Gastroesophageal sphincter (tissue), 4 donors: ENCODE results near the gene LRIG1. TPM values are rescaled to one million over a fixed set of nuclear protein-coding genes. Genes with fewer than 3 reads are reported as not detected.

ENCODE experiments used
- ATAC-seq: fragments of 150-250 bp; one replicate; pipeline ENCODE4 v1.9.1; 2016; ENCODE audit warnings: mild to moderate bottlenecking, moderate library complexity
- H3K27ac ChIP-seq, 4 donors: fragments of 200-600 bp; sonication (generic) in 3 of 4; 1 replicate in 3 of 4; 2 replicates in 1 of 4; pipeline ENCODE4 v1.5.1; 2016 to 2019
- H3K27me3 ChIP-seq: fragments of 200-600 bp; sonication (generic); one replicate; pipeline ENCODE4 v1.5.1; 2019
- H3K36me3 ChIP-seq, 2 donors: fragments of 200-600 bp; sonication (generic); one replicate each; pipeline ENCODE4 v1.5.1; 2019; ENCODE audit warnings: control low read depth in 1 of 2
- H3K4me1 ChIP-seq, 3 donors: fragments of 200-600 bp; sonication (generic); 1 replicate in 2 of 3; 2 replicates in 1 of 3; pipeline ENCODE4 v1.5.1; 2016 to 2019; ENCODE audit warnings: control low read depth in 2 of 3
- H3K4me3 ChIP-seq, 2 donors: fragments of 200-600 bp; sonication (generic); one replicate each; pipeline ENCODE4 v1.5.1; 2019; ENCODE audit warnings: mild to moderate bottlenecking in 1 of 2, moderate library complexity in 1 of 2
- H3K9me3 ChIP-seq, 3 donors: fragments of 200-600 bp; sonication (generic); one replicate each; pipeline ENCODE4 v1.5.1; 2017 to 2019; ENCODE audit warnings: control low read depth in 2 of 3
- CTCF ChIP-seq, 4 experiments: fragments of 200-600 bp in 2 of 4; fragments of 450-650 bp in 2 of 4; sonication (generic) in 1 of 4; IDR thresholded peaks; one replicate each; pipeline ENCODE4 v1.5.1; 2017 to 2019; ENCODE audit warnings: antibody characterized with exemption in 4 of 4, mild to moderate bottlenecking in 2 of 4, moderate library complexity in 2 of 4
- EP300 ChIP-seq: sonication (generic); formaldehyde crosslinking; IDR thresholded peaks from one replicate; pipeline ENCODE4 v1.6.1; 2017; ENCODE audit warnings: antibody characterized with exemption, mild to moderate bottlenecking
- POLR2A ChIP-seq, 2 donors: fragments of 450-650 bp; IDR thresholded peaks; one replicate each; pipeline ENCODE4 v1.6.1; 2017; ENCODE audit warnings: antibody characterized with exemption in 2 of 2, mild to moderate bottlenecking in 2 of 2, moderate library complexity in 1 of 2
- POLR2AphosphoS5 ChIP-seq: sonication (generic); formaldehyde crosslinking; IDR thresholded peaks from one replicate; pipeline ENCODE4 v1.6.1; 2017; ENCODE audit warnings: antibody characterized with exemption
- WGBS, 2 donors: methylation state at CpG; one replicate each; pipeline ENCODE4 v1.1.5; 2018; ENCODE audit warnings: low coverage in 1 of 2; 5-methylcytosine and 5-hydroxymethylcytosine counted together
- total RNA-seq, 4 donors: library from RNA; depleted of rRNA; stranded (reverse); fragments of >200 nt; gene quantifications; one replicate each; pipeline ENCODE4 v1.1.0, GENCODE V29; 2016

Gene LRIG1
- total RNA-seq, 4 donors from 2014 or later, result 104 to 217 (median 157) TPM

GRCh38 chr3:66520724-66521123 lies 19.9 kb upstream of the LRIG1 start:
- Histone ChIP-seq H3K27ac (no peak overlapping the region), H3K36me3 (no peaks in the 10 kb centered on the region), H3K27me3 (no peaks in the 10 kb centered on the region), H3K4me1 (no peaks in the 10 kb centered on the region), H3K9me3 (no peaks in the 10 kb centered on the region), H3K4me3 (no peak overlapping the region)
- no peak for ATAC-seq
- WGBS, 2 donors, result 76 to 100% methylated on average over 2 of the region's 2 CpGs
- no peak for TF ChIP-seq POLR2AphosphoS5
- no peak for TF ChIP-seq CTCF (IDR thresholded peaks at IDR 0.05)
- TF ChIP-seq EP300, result no peak
- no peak for TF ChIP-seq POLR2A (IDR thresholded peaks at IDR 0.05)

GRCh38 chr3:66518644-66519043 lies 17.8 kb upstream of the LRIG1 start:
- TF ChIP-seq CTCF (IDR thresholded peaks at IDR 0.05) (no peak), POLR2A (IDR thresholded peaks at IDR 0.05) (no peak), POLR2AphosphoS5 (no peak)
- H3K36me3 ChIP-seq, result no peaks in the 10 kb centered on the region
- no peaks in the 10 kb centered on the region for H3K27me3 ChIP-seq
- H3K4me3 ChIP-seq, result no peak overlapping the region
- 46% methylated on average over 2 of the region's 4 CpGs; no CpG with 5 or more reads in 1 of the 2 donors for WGBS, 2 donors
- no peak overlapping the region for H3K27ac ChIP-seq
- H3K9me3 ChIP-seq, result no peaks in the 10 kb centered on the region
- no peak for ATAC-seq
- H3K4me1 ChIP-seq, result no peaks in the 10 kb centered on the region

GRCh38 chr3:66518126-66518525 lies 17.3 kb upstream of the LRIG1 start:
- Histone ChIP-seq H3K27ac (no peak overlapping the region), H3K36me3 (no peaks in the 10 kb centered on the region), H3K4me3 (no peak overlapping the region), H3K27me3 (no peaks in the 10 kb centered on the region), H3K9me3 (no peaks in the 10 kb centered on the region), H3K4me1 (no peaks in the 10 kb centered on the region)
- TF ChIP-seq POLR2A (IDR thresholded peaks at IDR 0.05) (no peak), EP300 (no peak), CTCF (IDR thresholded peaks at IDR 0.05) (no peak), POLR2AphosphoS5 (no peak)
- ATAC-seq, result no peak
- WGBS, 2 donors, result 68 to 79% methylated on average over 2 of the region's 2 CpGs

- Histone ChIP-seq H3K4me1 (no peaks in the 10 kb centered on the region), H3K9me3 (no peaks in the 10 kb centered on the region), H3K27me3 (no peaks in the 10 kb centered on the region), H3K4me3 (no peak overlapping the region), H3K27ac (no peak overlapping the region), H3K36me3 (no peaks in the 10 kb centered on the region)
- 59 to 66% methylated on average over 2 of the region's 2 CpGs for whole genome bisulfite sequencing, 2 donors
- TF ChIP-seq EP300 (no peak), POLR2AphosphoS5 (no peak), CTCF (IDR thresholded peaks at IDR 0.05) (no peak)
- ATAC-seq, result no peak
These were observed 16.4 kb upstream of the LRIG1 start for GRCh38 chr3:66517241-66517640.

- no peaks in the 10 kb centered on the region for H3K36me3 ChIP-seq
- ATAC-seq, result no peak
- no peak overlapping the region for H3K27ac ChIP-seq
- TF ChIP-seq POLR2A (IDR thresholded peaks at IDR 0.05) (no peak), CTCF (IDR thresholded peaks at IDR 0.05) (no peak), POLR2AphosphoS5 (no peak), EP300 (no peak)
- WGBS, 2 donors, result 76 to 86% methylated on average over 7 of the region's 7 CpGs
- H3K27me3 ChIP-seq, result no peaks in the 10 kb centered on the region
- no peak overlapping the region for H3K4me3 ChIP-seq
- no peaks in the 10 kb centered on the region for H3K9me3 ChIP-seq
- peaks cover 0 to 9% (median 0%) of the 10 kb centered on the region in 3 donors for H3K4me1 ChIP-seq
These were observed 7.6 kb upstream of the LRIG1 start for GRCh38 chr3:66508461-66508860.
